Measurements from ENCODE around the gene RAB27A. TPM values are rescaled to one million over a fixed set of nuclear protein-coding genes. Genes with fewer than 3 reads are reported as not detected.

The RAB27A gene
- total and polyA plus RNA-seq, 2 of the 8 experiments (the other 6 are each of a cell fraction or from before 2014, with no cell fraction given) = 2.3 to 6.5 TPM

DNA sequence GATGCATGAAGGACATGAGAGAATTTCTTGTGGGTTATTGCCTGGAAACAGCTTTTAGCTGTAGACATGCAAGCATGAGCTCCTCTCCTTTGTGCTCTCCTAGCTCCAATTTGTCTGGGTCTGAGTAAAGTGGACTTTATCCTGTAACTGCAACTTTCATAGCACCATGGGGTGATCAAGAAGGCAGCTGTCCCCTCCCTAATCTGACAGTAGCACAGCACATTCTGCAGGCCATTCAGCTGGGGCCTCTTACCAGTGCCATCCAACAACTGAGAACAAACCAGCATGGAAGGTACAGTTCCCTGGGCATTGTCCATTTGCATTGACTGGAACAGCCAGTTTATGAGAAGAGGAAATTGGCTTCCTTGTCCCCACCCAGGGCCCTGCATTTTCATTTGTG, 7.7 kb upstream of the RAB27A start:
- Histone ChIP-seq H3K4ac (replicated peaks; ENCODE audit: insufficient read length, low read depth, low read length) (no peak overlapping the region), H3K27me3 (replicated peaks in 1 of 4; ENCODE audit: control insufficient read depth in 3 of 4, extremely low read depth in 1 of 4, insufficient read depth in 3 of 4, low read length in 3 of 4) (no peaks in the 10 kb centered on the region), H2BK20ac (ENCODE audit: low read length) (no peak overlapping the region), H4K8ac (ENCODE audit: extremely low read depth, insufficient read depth, low read length) (no peak overlapping the region), H3K36me3 (ENCODE audit: control insufficient read depth in 2 of 4, insufficient read depth in 4 of 4, low read length in 3 of 4) (no peaks in the 10 kb centered on the region), H3K9me3 (ENCODE audit: insufficient read depth in 2 of 2, low read depth in 1 of 2, low read length in 1 of 2) (peaks cover 6 to 15% of the 10 kb centered on the region in 2 experiments; a peak in 3 of 4 replicates), H3K4me2 (ENCODE audit: insufficient read depth in 1 of 2, low read depth in 2 of 2, low read length in 2 of 2) (no peak overlapping the region), H2AK5ac (ENCODE audit: low read depth, low read length) (no peak overlapping the region), H2BK120ac (replicated peaks; ENCODE audit: low read depth, low read length) (no peak overlapping the region), H3K79me2 (ENCODE audit: control insufficient read depth in 1 of 2, insufficient read depth in 2 of 2, low read length in 2 of 2) (no peaks in the 10 kb centered on the region), H3K56ac (replicated peaks; ENCODE audit: insufficient read length, low read depth, low read length) (no peak overlapping the region), H3K9ac (replicated peaks in 1 of 4; ENCODE audit: extremely low read depth in 1 of 4, low read depth in 3 of 4, low read length in 3 of 4) (no peak overlapping the region), H4K5ac (ENCODE audit: insufficient read length, low read depth, low read length) (no peak overlapping the region), H3K14ac (ENCODE audit: insufficient read length) (no peak overlapping the region), H3K23me2 (ENCODE audit: low read depth, low read length) (no peaks in the 10 kb centered on the region), H2BK15ac (ENCODE audit: low read length) (no peak overlapping the region), H4K20me1 (replicated peaks in 1 of 2; ENCODE audit: control insufficient read depth in 1 of 2, insufficient read depth in 2 of 2, low read length in 2 of 2) (no peaks in the 10 kb centered on the region), H3K23ac (ENCODE audit: insufficient read length) (no peak overlapping the region), H2BK5ac (ENCODE audit: low read depth, low read length) (no peak overlapping the region), H3K18ac (ENCODE audit: extremely low read depth, low read length) (no peak overlapping the region), H4K91ac (replicated peaks; ENCODE audit: insufficient read length, low read length) (no peak overlapping the region), H3K79me1 (ENCODE audit: low read depth, low read length) (no peaks in the 10 kb centered on the region), H3K4me3 (ENCODE audit: extremely low read depth in 1 of 4, insufficient read depth in 2 of 4, low read depth in 3 of 4, low read length in 4 of 4) (no peak overlapping the region), H3K27ac (ENCODE audit: low read depth, low read length) (no peak overlapping the region), H2AFZ (ENCODE audit: low read length) (no peak overlapping the region), H3K4me1 (replicated peaks in 1 of 4; ENCODE audit: control insufficient read depth in 3 of 4, insufficient read depth in 4 of 4, low read length in 3 of 4) (no peaks in the 10 kb centered on the region), H2BK12ac (ENCODE audit: low read depth, low read length) (no peak overlapping the region)
- ChIA-PET CTCF (ENCODE audit: partially characterized antibody) (interaction anchor here (0.7 kb wide), 1 partner anchor 111 kb away, joined by 3 read pairs; the partner anchor contains the start of genes CCPG1 and PIERCE2), POLR2A (ENCODE audit: partially characterized antibody) (interaction anchor here (0.5 kb wide), 1 partner anchor 312 kb away, joined by 3 read pairs; no protein-coding TSS in a partner anchor)
- FAIRE-seq = no peak
- DNase-seq (ENCODE audit: low read depth in 1 of 2, low spot score in 2 of 2) = no peak
- TF ChIP-seq, protein P1, sequence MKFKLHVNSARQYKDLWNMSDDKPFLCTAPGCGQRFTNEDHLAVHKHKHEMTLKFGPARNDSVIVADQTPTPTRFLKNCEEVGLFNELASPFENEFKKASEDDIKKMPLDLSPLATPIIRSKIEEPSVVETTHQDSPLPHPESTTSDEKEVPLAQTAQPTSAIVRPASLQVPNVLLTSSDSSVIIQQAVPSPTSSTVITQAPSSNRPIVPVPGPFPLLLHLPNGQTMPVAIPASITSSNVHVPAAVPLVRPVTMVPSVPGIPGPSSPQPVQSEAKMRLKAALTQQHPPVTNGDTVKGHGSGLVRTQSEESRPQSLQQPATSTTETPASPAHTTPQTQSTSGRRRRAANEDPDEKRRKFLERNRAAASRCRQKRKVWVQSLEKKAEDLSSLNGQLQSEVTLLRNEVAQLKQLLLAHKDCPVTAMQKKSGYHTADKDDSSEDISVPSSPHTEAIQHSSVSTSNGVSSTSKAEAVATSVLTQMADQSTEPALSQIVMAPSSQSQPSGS (IDR thresholded peaks at IDR 0.05; ENCODE audit: low read length) = no peak
- no peak for TF ChIP-seq TCF12 (IDR thresholded peaks at IDR 0.05; ENCODE audit: low read depth, low read length)
- TF ChIP-seq EP300 (IDR thresholded peaks at IDR 0.05; ENCODE audit: borderline replicate concordance in 1 of 2, low read depth in 2 of 2, low read length in 2 of 2) = no peak
